ENCODE measurements around the gene APCDD1L.
"Not testable (repeated sequence)": the region's sequence is repeated elsewhere in the genome, so short reads cannot be mapped to it uniquely, and the experiment has no call there.

Gene APCDD1L

GRCh38 chr20:58513580-58514285 is 1.5 kb downstream of the APCDD1L start:
- DNase-seq = no peak

GRCh38 chr20:58512808-58513552 is 2.2 kb downstream of the APCDD1L start:
- no peak for DNase-seq

GRCh38 chr20:58511861-58512260 is 3.3 kb downstream of the APCDD1L start:
- DNase-seq = no peak

- no peak for DNase-seq
Measured at GRCh38 chr20:58511364-58511763, 3.8 kb downstream of the APCDD1L start.

GRCh38 chr20:58510921-58511320 is 4.3 kb downstream of the APCDD1L start:
- DNase-seq = no peak

GRCh38 chr20:58508762-58509395 is 6.3 kb downstream of the APCDD1L start:
- DNase-seq = no peak

- not testable (repeated sequence) for DNase-seq
Measured at GRCh38 chr20:58506999-58507398, 8.2 kb downstream of the APCDD1L start.

GRCh38 chr20:58504566-58504965 is 10.6 kb downstream of the APCDD1L start:
- no peak for DNase-seq

GRCh38 chr20:58503668-58504067 is 11.5 kb downstream of the APCDD1L start:
- DNase-seq = no peak

GRCh38 chr20:58500256-58500655 is 14.9 kb downstream of the APCDD1L start:
- no peak for DNase-seq

- DNase-seq = no peak
Measured at GRCh38 chr20:58498470-58499068, 16.6 kb downstream of the APCDD1L start.

- DNase-seq = no peak
Measured at GRCh38 chr20:58497724-58498469, 17.3 kb downstream of the APCDD1L start.

- no peak for DNase-seq
Measured at GRCh38 chr20:58497076-58497641, 18.0 kb downstream of the APCDD1L start.

- DNase-seq = no peak
Measured at GRCh38 chr20:58496429-58496769, 18.8 kb downstream of the APCDD1L start.

- no peak for DNase-seq
Measured at GRCh38 chr20:58495623-58496428, 19.4 kb downstream of the APCDD1L start.

- DNase-seq = no peak
Measured at GRCh38 chr20:58494923-58495622, 20.1 kb downstream of the APCDD1L start.

GRCh38 chr20:58492795-58493524 is 22.2 kb downstream of the APCDD1L start:
- no peak for DNase-seq

- no peak for DNase-seq
Measured at GRCh38 chr20:58492074-58492718, 23.0 kb downstream of the APCDD1L start.

GRCh38 chr20:58486207-58486606 is 29.0 kb downstream of the APCDD1L start:
- DNase-seq = no peak

- no peak for DNase-seq
Measured at GRCh38 chr20:58485393-58485792, 29.8 kb downstream of the APCDD1L start.

Measured in activated CD4-positive, CD25-positive, alpha-beta regulatory T cell treated with anti-CD3 and anti-CD28 coated beads, Interleukin-2, amount 50 U/mL, for 72 hours (primary cell).